SK-N-MC (cell line): ENCODE results near the gene DNMT3L.
"Not testable (repeated sequence)": the region's sequence is repeated elsewhere in the genome, so short reads cannot be mapped to it uniquely, and the experiment has no call there.

Experiments used
- EZH2 ChIP-seq: fragments of 200-600 bp; sonication (generic); IDR thresholded peaks from one replicate; pipeline ENCODE4 v1.6.1; 2017; ENCODE audit warnings: antibody characterized with exemption
- POLR2AphosphoS5 ChIP-seq: IDR thresholded peaks from 2 replicates; pipeline ENCODE4 v1.6.1; 2012; ENCODE audit warnings: mild to moderate bottlenecking, low read depth, low read length, borderline replicate concordance

DNA sequence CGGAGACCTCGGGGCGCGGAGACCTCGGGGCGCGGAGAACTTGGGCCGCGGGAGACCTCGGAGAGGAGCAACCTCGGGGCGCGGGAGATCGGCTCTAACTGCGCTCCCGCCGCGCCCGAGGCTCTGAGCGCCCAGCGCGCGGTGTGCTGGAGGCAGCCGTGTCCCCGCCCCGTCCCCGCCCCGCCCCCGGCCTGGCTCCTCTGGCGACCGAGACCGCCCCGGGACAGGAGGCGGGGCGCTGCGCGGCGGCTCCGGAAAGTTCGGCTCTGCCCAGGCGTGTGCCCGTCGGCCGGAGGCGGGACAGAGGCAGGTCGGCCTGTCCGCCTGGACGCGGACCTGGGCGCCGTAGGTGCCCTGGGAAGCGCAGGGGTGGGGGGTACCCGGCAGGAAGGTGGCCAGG, 20.9 kb downstream of the DNMT3L start, which contains the start of gene ICOSLG:
- TF ChIP-seq POLR2AphosphoS5, EZH2: not testable (repeated sequence)
